B cell (primary cell): ENCODE data around the gene KLHL35.

Experiments used
- EZH2 ChIP-seq: IDR thresholded peaks from 2 replicates; pipeline ENCODE4 v1.6.1; 2012; ENCODE audit warnings: borderline replicate concordance, low read depth, mild to moderate bottlenecking, moderate library complexity, low read length; ENCODE audit not compliant: insufficient read depth, poor library complexity, severe bottlenecking
- TF ChIP-seq, protein P1 (sequence below): fragments of 200-600 bp; IDR thresholded peaks from one replicate; pipeline ENCODE4 v1.8.0; 2022; ENCODE audit warnings: antibody characterized with exemption, mild to moderate bottlenecking

DNA sequence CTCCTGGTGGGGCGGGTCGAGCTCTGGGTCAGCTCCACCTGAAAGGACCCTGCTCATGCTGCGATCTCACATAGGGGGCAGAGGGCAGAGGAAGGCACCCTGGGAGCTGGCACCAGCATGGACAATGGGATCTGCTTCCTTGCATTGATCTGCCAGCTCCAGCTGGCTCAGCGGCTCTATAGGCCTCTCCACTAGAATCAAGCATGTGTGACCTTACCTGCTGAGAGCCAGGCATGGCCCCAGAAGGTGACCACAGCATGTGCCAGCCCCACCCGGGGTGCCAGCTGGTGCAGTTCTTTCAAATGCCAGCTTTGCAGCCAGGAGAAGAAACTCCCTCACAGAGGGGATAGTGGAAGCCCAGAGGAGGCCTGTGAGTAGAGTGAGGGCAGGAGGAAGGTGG, 22.0 kb upstream of the KLHL35 start:
- TF ChIP-seq, protein P1, sequence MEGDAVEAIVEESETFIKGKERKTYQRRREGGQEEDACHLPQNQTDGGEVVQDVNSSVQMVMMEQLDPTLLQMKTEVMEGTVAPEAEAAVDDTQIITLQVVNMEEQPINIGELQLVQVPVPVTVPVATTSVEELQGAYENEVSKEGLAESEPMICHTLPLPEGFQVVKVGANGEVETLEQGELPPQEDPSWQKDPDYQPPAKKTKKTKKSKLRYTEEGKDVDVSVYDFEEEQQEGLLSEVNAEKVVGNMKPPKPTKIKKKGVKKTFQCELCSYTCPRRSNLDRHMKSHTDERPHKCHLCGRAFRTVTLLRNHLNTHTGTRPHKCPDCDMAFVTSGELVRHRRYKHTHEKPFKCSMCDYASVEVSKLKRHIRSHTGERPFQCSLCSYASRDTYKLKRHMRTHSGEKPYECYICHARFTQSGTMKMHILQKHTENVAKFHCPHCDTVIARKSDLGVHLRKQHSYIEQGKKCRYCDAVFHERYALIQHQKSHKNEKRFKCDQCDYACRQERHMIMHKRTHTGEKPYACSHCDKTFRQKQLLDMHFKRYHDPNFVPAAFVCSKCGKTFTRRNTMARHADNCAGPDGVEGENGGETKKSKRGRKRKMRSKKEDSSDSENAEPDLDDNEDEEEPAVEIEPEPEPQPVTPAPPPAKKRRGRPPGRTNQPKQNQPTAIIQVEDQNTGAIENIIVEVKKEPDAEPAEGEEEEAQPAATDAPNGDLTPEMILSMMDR = no peak
- TF ChIP-seq EZH2 = no peak
